ENCODE measurements around the gene CFAP99.

GRCh38 chr4:2406920-2407319 lies 11.8 kb upstream of the CFAP99 start:
- TF ChIP-seq, protein P1, sequence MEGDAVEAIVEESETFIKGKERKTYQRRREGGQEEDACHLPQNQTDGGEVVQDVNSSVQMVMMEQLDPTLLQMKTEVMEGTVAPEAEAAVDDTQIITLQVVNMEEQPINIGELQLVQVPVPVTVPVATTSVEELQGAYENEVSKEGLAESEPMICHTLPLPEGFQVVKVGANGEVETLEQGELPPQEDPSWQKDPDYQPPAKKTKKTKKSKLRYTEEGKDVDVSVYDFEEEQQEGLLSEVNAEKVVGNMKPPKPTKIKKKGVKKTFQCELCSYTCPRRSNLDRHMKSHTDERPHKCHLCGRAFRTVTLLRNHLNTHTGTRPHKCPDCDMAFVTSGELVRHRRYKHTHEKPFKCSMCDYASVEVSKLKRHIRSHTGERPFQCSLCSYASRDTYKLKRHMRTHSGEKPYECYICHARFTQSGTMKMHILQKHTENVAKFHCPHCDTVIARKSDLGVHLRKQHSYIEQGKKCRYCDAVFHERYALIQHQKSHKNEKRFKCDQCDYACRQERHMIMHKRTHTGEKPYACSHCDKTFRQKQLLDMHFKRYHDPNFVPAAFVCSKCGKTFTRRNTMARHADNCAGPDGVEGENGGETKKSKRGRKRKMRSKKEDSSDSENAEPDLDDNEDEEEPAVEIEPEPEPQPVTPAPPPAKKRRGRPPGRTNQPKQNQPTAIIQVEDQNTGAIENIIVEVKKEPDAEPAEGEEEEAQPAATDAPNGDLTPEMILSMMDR (IDR thresholded peaks at IDR 0.05), result no peak
- TF ChIP-seq POLR2A (IDR thresholded peaks at IDR 0.05), result no peak

Measured in uterus (tissue), 2 donors.